Nasal cavity respiratory epithelium epithelial cell of viscerocranial mucosa (primary cell): ENCODE results near the gene PMS1. TPM values are rescaled to one million over a fixed set of nuclear protein-coding genes. Genes with fewer than 3 reads are reported as not detected.

Experiments
- total RNA-seq: library from RNA; depleted of rRNA; stranded (reverse); fragments of >200 nt; gene quantifications from 2 replicates; pipeline ENCODE4 v1.2.3, GENCODE V29; 2014

Gene PMS1
- total RNA-seq, result 25.0 and 29.7 TPM in 2 replicates

GRCh38 chr2:189783927-189784867 is at the start of gene PMS1, which contains the start of gene ORMDL1:
TSS of gene PMS1 (plus strand) at chr2:189784450. CDS start at chr2:189791810, 7,360 bp downstream.
TSS of gene ORMDL1 (minus strand) at chr2:189784339. CDS start at chr2:189782595, 1,744 bp downstream.

GRCh38 chr2:189762551-189763298 is 21.5 kb upstream of the PMS1 start, which contains the start of gene OSGEPL1:
TSS of gene OSGEPL1 (minus strand) at chr2:189762792. CDS start at chr2:189761640, 1,152 bp downstream.

Other genes starting within 250 kb of the PMS1 start
- 1.4 and 5.0 TPM in 2 replicates for gene SLC40A1, start 203.7 kb upstream of the PMS1 start, total RNA-seq
- 41.4 and 48.2 TPM in 2 replicates for gene ASNSD1, start 123.0 kb upstream of the PMS1 start, total RNA-seq
- 2.4 and 4.6 TPM in 2 replicates for gene ANKAR, start 109.8 kb upstream of the PMS1 start, total RNA-seq
- 7.5 and 7.7 TPM in 2 replicates for gene OSGEPL1, start 21.7 kb upstream of the PMS1 start, total RNA-seq
- 43.1 and 47.8 TPM in 2 replicates for gene ORMDL1, start 111 bp upstream of the PMS1 start, total RNA-seq